ENCODE measurements around the gene SUPT3H. TPM values are rescaled to one million over a fixed set of nuclear protein-coding genes. Genes with fewer than 3 reads are reported as not detected.

Gene SUPT3H
- total RNA-seq, 1 donor: 4.7 TPM

DNA sequence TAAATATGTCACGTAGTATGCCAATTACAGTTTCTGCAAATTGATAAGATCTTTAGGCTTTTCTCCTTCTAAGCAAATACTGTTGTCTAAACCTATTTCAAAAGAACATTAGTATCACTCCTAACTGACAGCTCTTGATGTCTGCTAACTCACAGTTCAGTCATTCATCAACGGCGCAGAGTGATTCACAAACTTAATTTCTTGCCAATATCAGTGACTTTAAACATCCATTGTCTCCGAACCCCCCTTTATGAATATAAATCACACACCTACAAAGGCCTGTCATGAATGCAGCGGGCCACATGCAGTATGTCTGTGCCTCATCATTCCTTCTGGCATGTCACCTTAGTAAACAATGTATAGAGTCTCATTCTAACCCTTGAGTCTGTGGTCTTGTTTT is 569.6 kb downstream of the SUPT3H start:
- Histone ChIP-seq H3K4me3 (ENCODE audit: insufficient read depth, low read length) (no peak overlapping the region), H3K27me3 (ENCODE audit: insufficient read depth, low read length) (no peaks in the 10 kb centered on the region), H2AFZ (ENCODE audit: low read length) (no peak overlapping the region), H3K4me2 (ENCODE audit: insufficient read depth, low read length) (no peak overlapping the region), H4K20me1 (ENCODE audit: insufficient read depth, low read length) (no peaks in the 10 kb centered on the region), H3K4me1 (ENCODE audit: insufficient read depth, low read length) (peaks cover 4% of the 10 kb centered on the region), H3K27ac (ENCODE audit: low read depth, low read length) (no peak overlapping the region), H3K9me3 (ENCODE audit: low read depth, low read length) (no peaks in the 10 kb centered on the region), H3K79me2 (ENCODE audit: insufficient read depth, low read length) (no peaks in the 10 kb centered on the region), H3K36me3 (ENCODE audit: insufficient read depth, low read length) (no peaks in the 10 kb centered on the region)
- no peak for DNase-seq (ENCODE audit: insufficient read length, low spot score, missing footprints)
- TF ChIP-seq, protein P1, sequence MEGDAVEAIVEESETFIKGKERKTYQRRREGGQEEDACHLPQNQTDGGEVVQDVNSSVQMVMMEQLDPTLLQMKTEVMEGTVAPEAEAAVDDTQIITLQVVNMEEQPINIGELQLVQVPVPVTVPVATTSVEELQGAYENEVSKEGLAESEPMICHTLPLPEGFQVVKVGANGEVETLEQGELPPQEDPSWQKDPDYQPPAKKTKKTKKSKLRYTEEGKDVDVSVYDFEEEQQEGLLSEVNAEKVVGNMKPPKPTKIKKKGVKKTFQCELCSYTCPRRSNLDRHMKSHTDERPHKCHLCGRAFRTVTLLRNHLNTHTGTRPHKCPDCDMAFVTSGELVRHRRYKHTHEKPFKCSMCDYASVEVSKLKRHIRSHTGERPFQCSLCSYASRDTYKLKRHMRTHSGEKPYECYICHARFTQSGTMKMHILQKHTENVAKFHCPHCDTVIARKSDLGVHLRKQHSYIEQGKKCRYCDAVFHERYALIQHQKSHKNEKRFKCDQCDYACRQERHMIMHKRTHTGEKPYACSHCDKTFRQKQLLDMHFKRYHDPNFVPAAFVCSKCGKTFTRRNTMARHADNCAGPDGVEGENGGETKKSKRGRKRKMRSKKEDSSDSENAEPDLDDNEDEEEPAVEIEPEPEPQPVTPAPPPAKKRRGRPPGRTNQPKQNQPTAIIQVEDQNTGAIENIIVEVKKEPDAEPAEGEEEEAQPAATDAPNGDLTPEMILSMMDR (IDR thresholded peaks at IDR 0.05; ENCODE audit: extremely low read depth, low read depth, low read length): no peak

GRCh38 chr6:44806656-44807055 is 571.1 kb downstream of the SUPT3H start:
- Histone ChIP-seq H3K4me1 (ENCODE audit: insufficient read depth, low read length) (peaks cover 4% of the 10 kb centered on the region), H4K20me1 (ENCODE audit: insufficient read depth, low read length) (no peaks in the 10 kb centered on the region), H3K4me3 (ENCODE audit: insufficient read depth, low read length) (no peak overlapping the region), H3K9me3 (ENCODE audit: low read depth, low read length) (no peaks in the 10 kb centered on the region), H2AFZ (ENCODE audit: low read length) (no peak overlapping the region), H3K27me3 (ENCODE audit: insufficient read depth, low read length) (peaks cover 7% of the 10 kb centered on the region), H3K36me3 (ENCODE audit: insufficient read depth, low read length) (no peaks in the 10 kb centered on the region), H3K79me2 (ENCODE audit: insufficient read depth, low read length) (no peaks in the 10 kb centered on the region), H3K4me2 (ENCODE audit: insufficient read depth, low read length) (no peak overlapping the region), H3K27ac (ENCODE audit: low read depth, low read length) (no peak overlapping the region)
- TF ChIP-seq, protein P1 (IDR thresholded peaks at IDR 0.05; ENCODE audit: extremely low read depth, low read depth, low read length): no peak
- no peak for DNase-seq (ENCODE audit: insufficient read length, low spot score, missing footprints)

- Histone ChIP-seq H3K4me3 (ENCODE audit: insufficient read depth, low read length) (no peak overlapping the region), H3K27me3 (ENCODE audit: insufficient read depth, low read length) (peaks cover 15% of the 10 kb centered on the region), H3K4me2 (ENCODE audit: insufficient read depth, low read length) (no peak overlapping the region), H3K36me3 (ENCODE audit: insufficient read depth, low read length) (no peaks in the 10 kb centered on the region), H3K4me1 (ENCODE audit: insufficient read depth, low read length) (peaks cover 5% of the 10 kb centered on the region), H3K79me2 (ENCODE audit: insufficient read depth, low read length) (no peaks in the 10 kb centered on the region), H2AFZ (ENCODE audit: low read length) (no peak overlapping the region), H3K27ac (ENCODE audit: low read depth, low read length) (no peak overlapping the region), H3K9me3 (ENCODE audit: low read depth, low read length) (no peaks in the 10 kb centered on the region), H4K20me1 (ENCODE audit: insufficient read depth, low read length) (no peaks in the 10 kb centered on the region)
- DNase-seq (ENCODE audit: insufficient read length, low spot score, missing footprints): no peak
- TF ChIP-seq, protein P1 (IDR thresholded peaks at IDR 0.05; ENCODE audit: extremely low read depth, low read depth, low read length): no peak
These were observed 572.4 kb downstream of the SUPT3H start for GRCh38 chr6:44805238-44805846.

GRCh38 chr6:44804546-44805159 is 573.1 kb downstream of the SUPT3H start:
- H3K36me3 ChIP-seq (ENCODE audit: insufficient read depth, low read length): no peaks in the 10 kb centered on the region
- TF ChIP-seq, protein P1 (IDR thresholded peaks at IDR 0.05; ENCODE audit: extremely low read depth, low read depth, low read length): no peak
- no peak overlapping the region for H3K27ac ChIP-seq (ENCODE audit: low read depth, low read length)
- H3K9me3 ChIP-seq (ENCODE audit: low read depth, low read length): no peaks in the 10 kb centered on the region
- H2AFZ ChIP-seq (ENCODE audit: low read length): no peak overlapping the region
- H3K79me2 ChIP-seq (ENCODE audit: insufficient read depth, low read length): no peaks in the 10 kb centered on the region
- no peak overlapping the region for H3K4me2 ChIP-seq (ENCODE audit: insufficient read depth, low read length)
- peaks cover 9% of the 10 kb centered on the region for H3K4me1 ChIP-seq (ENCODE audit: insufficient read depth, low read length)
- H3K4me3 ChIP-seq (ENCODE audit: insufficient read depth, low read length): no peak overlapping the region
- no peak for DNase-seq (ENCODE audit: insufficient read length, low spot score, missing footprints)
- H4K20me1 ChIP-seq (ENCODE audit: insufficient read depth, low read length): no peaks in the 10 kb centered on the region
- peaks cover 15% of the 10 kb centered on the region for H3K27me3 ChIP-seq (ENCODE audit: insufficient read depth, low read length)

All from osteoblast (primary cell).